Smooth muscle cell (in vitro differentiated cells): ENCODE measurements around the gene CAMKK1. TPM values are rescaled to one million over a fixed set of nuclear protein-coding genes. Genes with fewer than 3 reads are reported as not detected.

Experiments
- DNase-seq: peaks from one replicate; lab custom pipeline; 2025; ENCODE audit not compliant: unreplicated experiment; lab: John Stamatoyannopoulos, UW
- H2AFZ ChIP-seq: fragments of 200-600 bp; sonication (generic); 2 replicates; pipeline ENCODE4 v1.6.0; 2016; ENCODE audit warnings: antibody characterized with exemption, low read depth, mild to moderate bottlenecking
- H3F3A ChIP-seq: fragments of 200-600 bp; sonication (generic); 2 replicates; pipeline ENCODE4 v1.6.0; 2017; ENCODE audit warnings: antibody characterized with exemption, low read depth
- H3K27ac ChIP-seq: fragments of 200-600 bp; sonication (generic); 2 replicates; pipeline ENCODE4 v1.5.1; 2016; ENCODE audit warnings: low read depth, mild to moderate bottlenecking
- H3K27me3 ChIP-seq: fragments of 200-600 bp; sonication (generic); 2 replicates; pipeline ENCODE4 v1.6.1; 2016; ENCODE audit warnings: low read depth, mild to moderate bottlenecking
- H3K36me3 ChIP-seq: fragments of 200-600 bp; sonication (generic); 2 replicates; pipeline ENCODE4 v1.5.1; 2016; ENCODE audit warnings: low read depth
- H3K4me1 ChIP-seq: fragments of 200-600 bp; sonication (generic); 2 replicates; pipeline ENCODE4 v1.5.1; 2016; ENCODE audit warnings: low read depth
- H3K4me2 ChIP-seq: fragments of 200-600 bp; sonication (generic); 2 replicates; pipeline ENCODE4 v1.6.0; 2016; ENCODE audit warnings: mild to moderate bottlenecking
- H3K4me3 ChIP-seq: fragments of 200-600 bp; sonication (generic); 2 replicates; pipeline ENCODE4 v1.5.1; 2016; ENCODE audit warnings: mild to moderate bottlenecking
- H3K79me2 ChIP-seq: fragments of 200-600 bp; sonication (generic); 2 replicates; pipeline ENCODE4 v1.6.0; 2016; ENCODE audit warnings: low read depth, mild to moderate bottlenecking
- H3K9ac ChIP-seq: fragments of 200-600 bp; sonication (generic); 2 replicates; pipeline ENCODE4 v1.6.0; 2016; ENCODE audit warnings: low read depth
- H3K9me3 ChIP-seq: fragments of 200-600 bp; sonication (generic); replicated peaks from 2 replicates; pipeline ENCODE4 v1.5.1; 2016; ENCODE audit warnings: low read depth
- H4K20me1 ChIP-seq: fragments of 200-600 bp; sonication (generic); 2 replicates; pipeline ENCODE4 v1.6.0; 2016; ENCODE audit warnings: low read depth
- WGBS: methylation state at CpG from one replicate; pipeline ENCODE4 v1.1.7; 2016; ENCODE audit warnings: low lambda C conversion rate; 5-methylcytosine and 5-hydroxymethylcytosine counted together
- polyA plus RNA-seq: library from polyadenylated mRNA; unstranded; fragments of >200 nt; fragmentation: Nextera tagmentation; extraction: Ambion mirVana; gene quantifications from 2 replicates; pipeline ENCODE4 v1.2.1, GENCODE V29; 2016
- total RNA-seq: library from RNA; depleted of rRNA; stranded (reverse); fragments of >200 nt; gene quantifications from 2 replicates; pipeline ENCODE4 v1.2.3, GENCODE V29; 2014
- TF ChIP-seq, protein P1 (sequence below): fragments of 200-600 bp; sonication (generic); IDR thresholded peaks from 2 replicates; pipeline ENCODE4 v1.5.1; 2017; ENCODE audit warnings: borderline replicate concordance, mild to moderate bottlenecking, antibody characterized with exemption; ENCODE audit not compliant: insufficient read depth, poor library complexity, severe bottlenecking

The CAMKK1 gene
- total and polyA plus RNA-seq, 2 experiments from 2014 or later = 8.1 to 8.8 TPM

DNA sequence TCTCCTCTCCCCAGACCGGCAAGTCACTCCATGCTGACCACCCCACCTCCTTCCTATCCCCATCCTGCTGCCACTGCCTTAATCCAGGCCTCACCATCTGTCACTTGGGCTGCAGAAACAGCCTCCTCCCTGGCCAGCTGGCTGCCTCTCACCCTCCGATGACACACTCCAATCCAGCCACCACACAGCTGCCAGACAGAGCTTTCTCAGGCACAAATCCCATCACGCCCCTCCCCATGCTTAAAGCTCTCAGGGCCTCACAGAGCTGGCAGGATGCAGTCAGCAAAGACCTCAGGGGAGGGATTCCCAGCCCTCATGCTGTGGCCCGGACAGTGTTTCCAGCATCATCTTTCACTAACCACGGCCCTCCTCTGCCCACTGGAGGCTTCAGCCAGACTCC lies 13.7 kb downstream of the CAMKK1 start:
- peaks cover 22% of the 10 kb centered on the region for H4K20me1 ChIP-seq
- 27% methylated on average over 5 of the region's 5 CpGs for WGBS
- no peak overlapping the region for H3K4me3 ChIP-seq
- H3K4me1 ChIP-seq = peaks cover 14% of the 10 kb centered on the region
- no peaks in the 10 kb centered on the region for H3K9me3 ChIP-seq
- H3K4me2 ChIP-seq = peak overlapping the region; percentile 67
- H3K79me2 ChIP-seq = no peaks in the 10 kb centered on the region
- peak overlapping the region; percentile 78 for H3K9ac ChIP-seq
- no peaks in the 10 kb centered on the region for H3K36me3 ChIP-seq
- peak overlapping the region; percentile 91 for H3K27ac ChIP-seq
- H3F3A ChIP-seq = peaks cover 18% of the 10 kb centered on the region
- no peaks in the 10 kb centered on the region for H3K27me3 ChIP-seq
- peak; percentile 60 for DNase-seq
- TF ChIP-seq, protein P1, sequence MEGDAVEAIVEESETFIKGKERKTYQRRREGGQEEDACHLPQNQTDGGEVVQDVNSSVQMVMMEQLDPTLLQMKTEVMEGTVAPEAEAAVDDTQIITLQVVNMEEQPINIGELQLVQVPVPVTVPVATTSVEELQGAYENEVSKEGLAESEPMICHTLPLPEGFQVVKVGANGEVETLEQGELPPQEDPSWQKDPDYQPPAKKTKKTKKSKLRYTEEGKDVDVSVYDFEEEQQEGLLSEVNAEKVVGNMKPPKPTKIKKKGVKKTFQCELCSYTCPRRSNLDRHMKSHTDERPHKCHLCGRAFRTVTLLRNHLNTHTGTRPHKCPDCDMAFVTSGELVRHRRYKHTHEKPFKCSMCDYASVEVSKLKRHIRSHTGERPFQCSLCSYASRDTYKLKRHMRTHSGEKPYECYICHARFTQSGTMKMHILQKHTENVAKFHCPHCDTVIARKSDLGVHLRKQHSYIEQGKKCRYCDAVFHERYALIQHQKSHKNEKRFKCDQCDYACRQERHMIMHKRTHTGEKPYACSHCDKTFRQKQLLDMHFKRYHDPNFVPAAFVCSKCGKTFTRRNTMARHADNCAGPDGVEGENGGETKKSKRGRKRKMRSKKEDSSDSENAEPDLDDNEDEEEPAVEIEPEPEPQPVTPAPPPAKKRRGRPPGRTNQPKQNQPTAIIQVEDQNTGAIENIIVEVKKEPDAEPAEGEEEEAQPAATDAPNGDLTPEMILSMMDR = no peak
- no peak overlapping the region for H2AFZ ChIP-seq

DNA sequence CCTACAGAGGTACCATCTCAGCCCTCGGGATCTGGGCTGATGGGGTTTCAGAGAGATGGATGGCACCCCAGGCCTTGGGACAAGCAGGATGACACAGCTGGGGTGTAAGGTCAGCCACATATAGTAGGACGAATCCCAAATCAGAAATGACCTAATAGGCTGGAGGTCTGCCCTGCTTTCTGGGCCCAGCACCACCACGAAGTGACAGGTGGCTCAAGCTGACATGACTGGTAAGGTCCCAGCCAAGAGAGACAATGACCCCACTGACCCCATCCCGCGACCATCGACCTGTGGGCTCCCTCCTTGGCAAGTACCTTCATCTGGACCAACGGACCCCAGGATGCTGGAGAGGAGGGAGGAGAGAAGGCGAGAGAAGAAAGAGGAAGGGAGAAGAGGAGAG lies 15.6 kb downstream of the CAMKK1 start:
- H3K27ac ChIP-seq = no peak overlapping the region
- no peaks in the 10 kb centered on the region for H3K36me3 ChIP-seq
- no peaks in the 10 kb centered on the region for H3K79me2 ChIP-seq
- no peak for DNase-seq
- no peak overlapping the region for H2AFZ ChIP-seq
- no peaks in the 10 kb centered on the region for H3K27me3 ChIP-seq
- peaks cover 18% of the 10 kb centered on the region for H3F3A ChIP-seq
- H4K20me1 ChIP-seq = peaks cover 22% of the 10 kb centered on the region
- 91% methylated on average over 8 of the region's 8 CpGs for WGBS
- no peaks in the 10 kb centered on the region for H3K9me3 ChIP-seq
- no peak overlapping the region for H3K9ac ChIP-seq
- H3K4me3 ChIP-seq = no peak overlapping the region
- peaks cover 14% of the 10 kb centered on the region for H3K4me1 ChIP-seq
- TF ChIP-seq, protein P1 = no peak
- no peak overlapping the region for H3K4me2 ChIP-seq

DNA sequence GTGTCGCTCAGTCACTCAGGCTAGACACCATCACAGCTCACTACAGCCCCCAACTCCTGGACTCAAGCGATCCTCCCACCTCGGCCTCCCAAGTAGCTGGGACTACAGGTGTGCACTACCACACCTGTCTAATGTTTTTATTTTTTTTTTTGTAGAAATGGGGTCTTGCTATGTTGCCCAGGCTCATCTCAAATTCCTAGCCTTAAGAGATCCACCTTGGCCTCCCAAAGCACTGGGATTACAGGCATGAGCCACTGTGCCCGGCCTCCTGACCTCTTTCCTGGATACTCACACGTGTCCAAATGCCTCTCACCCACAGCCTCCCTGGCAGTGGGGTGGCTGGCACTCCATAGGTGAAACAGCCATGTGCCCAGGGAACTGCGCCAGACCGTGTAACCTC lies 17.5 kb downstream of the CAMKK1 start:
- H2AFZ ChIP-seq = no peak overlapping the region
- H3K4me1 ChIP-seq = peaks cover 12% of the 10 kb centered on the region
- H4K20me1 ChIP-seq = peaks cover 22% of the 10 kb centered on the region
- TF ChIP-seq, protein P1 = no peak
- H3K27ac ChIP-seq = no peak overlapping the region
- no peak for DNase-seq
- no peaks in the 10 kb centered on the region for H3K79me2 ChIP-seq
- H3K27me3 ChIP-seq = no peaks in the 10 kb centered on the region
- H3F3A ChIP-seq = peaks cover 8% of the 10 kb centered on the region
- H3K4me3 ChIP-seq = no peak overlapping the region
- H3K4me2 ChIP-seq = no peak overlapping the region
- H3K36me3 ChIP-seq = no peaks in the 10 kb centered on the region
- no peak overlapping the region for H3K9ac ChIP-seq
- 98% methylated on average over 7 of the region's 7 CpGs for WGBS
- H3K9me3 ChIP-seq = no peaks in the 10 kb centered on the region

DNA sequence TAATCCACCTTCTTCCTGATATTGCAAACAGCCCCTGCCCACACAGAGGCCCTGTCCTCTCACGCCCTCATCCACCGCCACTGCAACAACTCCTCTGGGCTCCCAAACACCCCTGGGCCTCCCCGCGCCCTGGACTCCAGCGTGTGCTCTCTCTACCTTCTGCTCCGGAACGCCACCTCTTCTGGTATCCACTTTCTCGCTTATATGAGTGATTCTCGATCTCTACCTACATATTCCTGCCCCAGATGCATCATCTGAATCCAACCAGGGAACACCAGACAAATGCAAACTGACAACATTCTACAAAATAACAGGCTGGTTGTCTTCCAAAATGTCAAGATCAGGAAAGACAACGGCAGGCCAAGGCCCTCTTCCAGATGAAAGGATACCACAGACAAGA lies 19.0 kb downstream of the CAMKK1 start:
- Histone ChIP-seq H3K4me2 (no peak overlapping the region), H3F3A (no peaks in the 10 kb centered on the region), H3K27ac (no peak overlapping the region), H3K9me3 (no peaks in the 10 kb centered on the region), H2AFZ (no peak overlapping the region), H3K36me3 (no peaks in the 10 kb centered on the region), H3K9ac (no peak overlapping the region), H3K79me2 (no peaks in the 10 kb centered on the region), H3K27me3 (no peaks in the 10 kb centered on the region), H4K20me1 (peaks cover 20% of the 10 kb centered on the region), H3K4me3 (no peak overlapping the region), H3K4me1 (peaks cover under 1% of the 10 kb centered on the region)
- WGBS = 90% methylated on average over 10 of the region's 10 CpGs
- DNase-seq = no peak
- TF ChIP-seq, protein P1 = no peak
